ENCODE measurements around the gene SNRNP48. TPM values are rescaled to one million over a fixed set of nuclear protein-coding genes. Genes with fewer than 3 reads are reported as not detected.

The SNRNP48 gene
- polyA plus RNA-seq, 3 donors = 5.1 to 6.0 (median 5.9) TPM

DNA sequence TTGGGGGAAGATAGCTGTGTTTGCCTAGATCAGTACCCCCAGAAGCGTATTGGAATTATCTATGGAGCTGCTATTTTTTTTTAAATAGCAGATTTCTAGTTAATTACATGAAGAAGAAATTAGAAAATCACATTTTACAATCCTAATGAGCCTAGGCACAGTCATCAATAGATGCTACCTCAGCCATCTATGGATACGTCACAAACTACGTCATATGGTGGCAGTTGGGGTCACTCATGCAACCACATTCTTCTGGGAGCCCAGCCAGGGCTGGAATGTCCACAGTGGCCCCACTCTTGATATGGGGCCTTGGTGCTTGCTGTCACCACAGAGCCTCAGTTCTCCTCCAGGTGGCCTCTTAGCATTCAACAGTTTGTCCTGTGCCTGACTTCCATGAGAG, 63.0 kb downstream of the SNRNP48 start:
- TF ChIP-seq, protein P1, sequence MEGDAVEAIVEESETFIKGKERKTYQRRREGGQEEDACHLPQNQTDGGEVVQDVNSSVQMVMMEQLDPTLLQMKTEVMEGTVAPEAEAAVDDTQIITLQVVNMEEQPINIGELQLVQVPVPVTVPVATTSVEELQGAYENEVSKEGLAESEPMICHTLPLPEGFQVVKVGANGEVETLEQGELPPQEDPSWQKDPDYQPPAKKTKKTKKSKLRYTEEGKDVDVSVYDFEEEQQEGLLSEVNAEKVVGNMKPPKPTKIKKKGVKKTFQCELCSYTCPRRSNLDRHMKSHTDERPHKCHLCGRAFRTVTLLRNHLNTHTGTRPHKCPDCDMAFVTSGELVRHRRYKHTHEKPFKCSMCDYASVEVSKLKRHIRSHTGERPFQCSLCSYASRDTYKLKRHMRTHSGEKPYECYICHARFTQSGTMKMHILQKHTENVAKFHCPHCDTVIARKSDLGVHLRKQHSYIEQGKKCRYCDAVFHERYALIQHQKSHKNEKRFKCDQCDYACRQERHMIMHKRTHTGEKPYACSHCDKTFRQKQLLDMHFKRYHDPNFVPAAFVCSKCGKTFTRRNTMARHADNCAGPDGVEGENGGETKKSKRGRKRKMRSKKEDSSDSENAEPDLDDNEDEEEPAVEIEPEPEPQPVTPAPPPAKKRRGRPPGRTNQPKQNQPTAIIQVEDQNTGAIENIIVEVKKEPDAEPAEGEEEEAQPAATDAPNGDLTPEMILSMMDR (IDR thresholded peaks at IDR 0.05) = no peak
- Histone ChIP-seq H2AFZ (ENCODE audit: insufficient read depth, low read depth, low read length, poor library complexity, severe bottlenecking) (no peak overlapping the region), H3K27ac (ENCODE audit: low read depth in 1 of 2, low read length in 2 of 2) (no peak overlapping the region), H3K4me1 (ENCODE audit: control insufficient read depth in 1 of 2, insufficient read depth in 2 of 2, low read length in 2 of 2) (peaks cover 12 to 14% of the 10 kb centered on the region in 2 donors), H3K4me3 (replicated peaks in 1 of 3; ENCODE audit: low read depth in 2 of 3, low read length in 3 of 3) (no peak overlapping the region), H3K79me2 (ENCODE audit: insufficient read depth, low read length) (no peaks in the 10 kb centered on the region), H3K4me2 (replicated peaks; ENCODE audit: extremely low read depth, low read length, poor library complexity, severe bottlenecking) (no peak overlapping the region), H3K9ac (ENCODE audit: insufficient read depth, low read length, poor library complexity, severe bottlenecking) (no peak overlapping the region), H3K36me3 (replicated peaks in 1 of 2; ENCODE audit: control insufficient read depth in 1 of 2, insufficient read depth in 2 of 2, low read length in 2 of 2) (no peaks in the 10 kb centered on the region), H3K9me3 (replicated peaks in 1 of 2; ENCODE audit: control insufficient read depth in 1 of 2, insufficient read depth in 1 of 2, low read length in 2 of 2) (no peaks in the 10 kb centered on the region), H4K20me1 (ENCODE audit: insufficient read depth, low read length) (no peaks in the 10 kb centered on the region), H3K27me3 (ENCODE audit: control insufficient read depth in 2 of 2, insufficient read depth in 2 of 2, low read length in 2 of 2) (no peaks in the 10 kb centered on the region)
- intact Hi-C loops (cut with micrococcal nuclease) = no loop called here
- 100% methylated on average over 2 of the region's 3 CpGs for WGBS (ENCODE audit: insufficient coverage)
- H3K27ac Mint-ChIP-seq = no peak overlapping the region
- H3K36me3 Mint-ChIP-seq = no peaks in the 10 kb centered on the region
- DNase-seq = no peak
- no peak overlapping the region for H3K4me3 Mint-ChIP-seq
- peaks cover 0 to 3% (median 0%) of the 10 kb centered on the region in 7 donors for H3K9me3 Mint-ChIP-seq
- peaks cover 11% of the 10 kb centered on the region for H3K4me1 Mint-ChIP-seq
- peaks cover 0 to 4% (median 1%) of the 10 kb centered on the region in 3 donors for H3K27me3 Mint-ChIP-seq (ENCODE audit: low read depth in 3 of 3)

DNA sequence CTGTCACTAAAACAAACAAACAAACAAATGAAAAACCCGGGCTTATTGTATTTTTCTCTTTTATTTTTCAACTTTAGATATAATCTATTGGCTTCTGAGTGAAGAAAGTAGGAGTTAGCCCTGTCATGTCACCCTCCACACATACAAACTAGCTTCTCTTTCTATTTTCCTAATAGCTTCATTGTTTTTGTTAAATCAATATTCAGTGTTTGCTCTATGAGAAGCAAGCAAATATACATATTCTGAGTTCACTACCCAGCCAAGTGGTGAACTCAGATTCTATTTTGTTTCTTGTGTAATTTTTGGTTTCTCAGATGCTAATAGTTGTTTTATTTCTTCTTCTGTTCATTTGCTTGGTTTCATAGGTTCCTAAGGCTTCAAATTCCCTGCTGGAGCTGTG, 66.4 kb downstream of the SNRNP48 start:
- H3K27ac ChIP-seq (ENCODE audit: low read depth in 1 of 2, low read length in 2 of 2) = no peak overlapping the region
- H3K9me3 ChIP-seq (replicated peaks in 1 of 2; ENCODE audit: control insufficient read depth in 1 of 2, insufficient read depth in 1 of 2, low read length in 2 of 2) = no peaks in the 10 kb centered on the region
- H3K27me3 ChIP-seq (ENCODE audit: control insufficient read depth in 2 of 2, insufficient read depth in 2 of 2, low read length in 2 of 2) = peaks cover 0 to 2% of the 10 kb centered on the region in 2 donors
- no peak overlapping the region for H3K27ac Mint-ChIP-seq
- H3K4me3 ChIP-seq (replicated peaks in 1 of 3; ENCODE audit: low read depth in 2 of 3, low read length in 3 of 3) = no peak overlapping the region
- no peaks in the 10 kb centered on the region for H3K36me3 Mint-ChIP-seq
- no peak for DNase-seq
- TF ChIP-seq, protein P1 (IDR thresholded peaks at IDR 0.05) = no peak
- peaks cover 0 to 3% (median 0%) of the 10 kb centered on the region in 7 donors for H3K9me3 Mint-ChIP-seq
- no peaks in the 10 kb centered on the region for H3K4me1 Mint-ChIP-seq
- H3K4me3 Mint-ChIP-seq = no peak overlapping the region
- H3K36me3 ChIP-seq (replicated peaks in 1 of 2; ENCODE audit: control insufficient read depth in 1 of 2, insufficient read depth in 2 of 2, low read length in 2 of 2) = no peaks in the 10 kb centered on the region
- H3K4me1 ChIP-seq (ENCODE audit: control insufficient read depth in 1 of 2, insufficient read depth in 2 of 2, low read length in 2 of 2) = no peaks in the 10 kb centered on the region
- peaks cover 0 to 6% (median 2%) of the 10 kb centered on the region in 3 donors for H3K27me3 Mint-ChIP-seq (ENCODE audit: low read depth in 3 of 3)
- H3K4me2 ChIP-seq (replicated peaks; ENCODE audit: extremely low read depth, low read length, poor library complexity, severe bottlenecking) = no peak overlapping the region
- no CpG with 5 or more reads among the region's 1 CpG for WGBS (ENCODE audit: insufficient coverage)
- no peak overlapping the region for H2AFZ ChIP-seq (ENCODE audit: insufficient read depth, low read depth, low read length, poor library complexity, severe bottlenecking)
- intact Hi-C loops (cut with micrococcal nuclease) = no loop called here
- no peak overlapping the region for H3K9ac ChIP-seq (ENCODE audit: insufficient read depth, low read length, poor library complexity, severe bottlenecking)
- H3K79me2 ChIP-seq (ENCODE audit: insufficient read depth, low read length) = no peaks in the 10 kb centered on the region
- H4K20me1 ChIP-seq (ENCODE audit: insufficient read depth, low read length) = no peaks in the 10 kb centered on the region
